ENCODE data around the gene CREM.

CREM gene

GRCh38 chr10:35160743-35161142 lies 34.1 kb downstream of the CREM start:
- DNase-seq (ENCODE audit: insufficient read length, low spot score) (no peak), FAIRE-seq (no peak)
- TF ChIP-seq CTCF (IDR thresholded peaks at IDR 0.05; ENCODE audit: insufficient read depth, missing control alignments), result no peak

GRCh38 chr10:35161906-35162305 lies 35.3 kb downstream of the CREM start:
- FAIRE-seq, result no peak
- DNase-seq (ENCODE audit: insufficient read length, low spot score), result no peak
- TF ChIP-seq CTCF (IDR thresholded peaks at IDR 0.05; ENCODE audit: insufficient read depth, missing control alignments), result no peak

GRCh38 chr10:35165136-35165535 lies 38.5 kb downstream of the CREM start:
- DNase-seq (ENCODE audit: insufficient read length, low spot score), result no peak
- no peak for TF ChIP-seq CTCF (IDR thresholded peaks at IDR 0.05; ENCODE audit: insufficient read depth, missing control alignments)
- no peak for FAIRE-seq

- no peak for TF ChIP-seq CTCF (IDR thresholded peaks at IDR 0.05; ENCODE audit: insufficient read depth, missing control alignments)
- FAIRE-seq (no peak), DNase-seq (ENCODE audit: insufficient read length, low spot score) (no peak)
Observed at GRCh38 chr10:35165811-35166210, 39.2 kb downstream of the CREM start.

GRCh38 chr10:35166607-35167006 lies 40.0 kb downstream of the CREM start:
- no peak for TF ChIP-seq CTCF (IDR thresholded peaks at IDR 0.05; ENCODE audit: insufficient read depth, missing control alignments)
- FAIRE-seq (no peak), DNase-seq (ENCODE audit: insufficient read length, low spot score) (no peak)

- DNase-seq (ENCODE audit: insufficient read length, low spot score) (no peak), FAIRE-seq (no peak)
- TF ChIP-seq CTCF (IDR thresholded peaks at IDR 0.05; ENCODE audit: insufficient read depth, missing control alignments), result no peak
Observed at GRCh38 chr10:35167342-35167741, 40.7 kb downstream of the CREM start.

GRCh38 chr10:35172146-35172545 lies 45.5 kb downstream of the CREM start:
- no peak for FAIRE-seq
- DNase-seq (ENCODE audit: insufficient read length, low spot score), result no peak
- no peak for TF ChIP-seq CTCF (IDR thresholded peaks at IDR 0.05; ENCODE audit: insufficient read depth, missing control alignments)

All from D721Med (cell line).